ENCODE measurements around the gene GUCY2F.

GUCY2F gene

GRCh38 chrX:109392895-109393294, 89.0 kb downstream of the GUCY2F start:
- DNase-seq = no peak

GRCh38 chrX:109390556-109390955, 91.3 kb downstream of the GUCY2F start:
- no peak for DNase-seq

GRCh38 chrX:109389917-109390316, 92.0 kb downstream of the GUCY2F start:
- no peak for DNase-seq

- DNase-seq = no peak
Observed at GRCh38 chrX:109384699-109385098, 97.2 kb downstream of the GUCY2F start.

GRCh38 chrX:109382332-109382731, 99.6 kb downstream of the GUCY2F start:
- DNase-seq = no peak

- DNase-seq = no peak
Observed at GRCh38 chrX:109378281-109378680, 103.6 kb downstream of the GUCY2F start.

GRCh38 chrX:109374262-109374960, 107.5 kb downstream of the GUCY2F start:
- no peak for DNase-seq

GRCh38 chrX:109373468-109373867, 108.4 kb downstream of the GUCY2F start:
- DNase-seq = no peak

- DNase-seq = no peak
Observed at GRCh38 chrX:109372716-109373115, 109.2 kb downstream of the GUCY2F start.

- DNase-seq = no peak
Observed at GRCh38 chrX:109372291-109372690, 109.6 kb downstream of the GUCY2F start.

GRCh38 chrX:109362101-109362500, 119.8 kb downstream of the GUCY2F start:
- no peak for DNase-seq

GRCh38 chrX:109360301-109360700, 121.6 kb downstream of the GUCY2F start:
- DNase-seq = no peak

GRCh38 chrX:109357706-109358105, 124.2 kb downstream of the GUCY2F start:
- no peak for DNase-seq

- DNase-seq = no peak
Observed at GRCh38 chrX:109356684-109357083, 125.2 kb downstream of the GUCY2F start.

GRCh38 chrX:109352066-109352588, 129.8 kb downstream of the GUCY2F start:
- DNase-seq = no peak

GRCh38 chrX:109351557-109351956, 130.3 kb downstream of the GUCY2F start:
- no peak for DNase-seq

- no peak for DNase-seq
Observed at GRCh38 chrX:109350551-109350950, 131.3 kb downstream of the GUCY2F start.

- no peak for DNase-seq
Observed at GRCh38 chrX:109350051-109350450, 131.8 kb downstream of the GUCY2F start.

GRCh38 chrX:109347632-109348031, 134.3 kb downstream of the GUCY2F start:
- DNase-seq = no peak

- DNase-seq = no peak
Observed at GRCh38 chrX:109346491-109346890, 135.4 kb downstream of the GUCY2F start.

- no peak for DNase-seq
Observed at GRCh38 chrX:109345856-109346255, 136.0 kb downstream of the GUCY2F start.

- DNase-seq = no peak
Observed at GRCh38 chrX:109344678-109345077, 137.2 kb downstream of the GUCY2F start.

GRCh38 chrX:109344101-109344500, 137.8 kb downstream of the GUCY2F start:
- DNase-seq = no peak

GRCh38 chrX:109343671-109344070, 138.2 kb downstream of the GUCY2F start:
- DNase-seq = no peak

- no peak for DNase-seq
Observed at GRCh38 chrX:109336141-109336540, 145.7 kb downstream of the GUCY2F start.

Measured in CD4-positive, alpha-beta T cell treated with Interleukin-4 for 4 hours (primary cell).